ENCODE results near the gene LUM. TPM values are rescaled to one million over a fixed set of nuclear protein-coding genes. Genes with fewer than 3 reads are reported as not detected.
"Not testable (repeated sequence)": the region's sequence is repeated elsewhere in the genome, so short reads cannot be mapped to it uniquely, and the experiment has no call there.

Gene LUM
- total RNA-seq, 2 experiments from 2014 or later: not detected

DNA sequence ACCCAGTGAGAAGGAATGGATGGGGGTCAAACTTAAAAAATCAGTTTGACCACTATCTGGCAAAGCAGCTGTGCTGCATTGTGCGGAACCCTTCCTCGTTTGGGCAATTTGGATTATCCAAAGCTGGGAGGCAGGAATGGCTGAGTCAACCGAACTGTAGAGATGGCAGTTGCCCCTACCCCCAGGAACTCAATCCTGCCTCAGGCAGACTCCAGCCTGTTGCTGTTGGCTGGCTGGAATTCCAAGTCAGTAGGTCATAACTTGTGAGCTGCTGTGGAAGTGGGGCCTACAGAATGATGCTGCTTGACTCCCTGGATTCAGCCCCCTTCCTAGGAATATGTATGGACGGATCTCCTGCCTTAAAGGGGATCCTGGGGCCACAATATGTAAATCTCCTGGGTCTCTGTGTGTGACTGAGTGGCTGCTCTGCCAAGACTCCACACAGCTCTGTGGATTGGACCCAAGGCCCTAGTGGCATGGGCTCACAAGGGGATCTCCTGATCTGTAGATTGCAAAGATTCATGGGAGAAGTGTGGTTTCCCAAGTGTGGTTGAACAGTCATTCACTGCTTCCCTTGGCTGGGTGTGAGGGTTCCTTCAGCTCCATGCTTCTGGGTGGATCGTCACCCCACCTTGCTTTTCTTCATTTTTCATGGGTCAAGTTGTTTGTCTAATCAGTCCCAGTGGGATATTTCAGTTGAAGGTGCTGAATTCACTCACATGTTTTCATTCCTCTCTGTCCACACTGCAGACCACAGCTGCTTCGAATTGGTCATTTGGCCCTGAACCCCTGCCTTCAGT is 19.2 kb downstream of the LUM start:
- Mint-ChIP-seq H3K4me1 (ENCODE audit: low read depth) (no peaks in the 10 kb centered on the region), H3K27ac (no peak overlapping the region), H3K36me3 (ENCODE audit: low read depth) (no peaks in the 10 kb centered on the region), H3K9me3 (peaks cover 23% of the 10 kb centered on the region), H3K27me3 (ENCODE audit: low read depth) (peaks cover 22% of the 10 kb centered on the region), H3K4me3 (no peak overlapping the region)
- CTCF ChIA-PET: no interaction called here
- intact Hi-C loops (cut with micrococcal nuclease): no loop called here
- DNase-seq: no peak

DNA sequence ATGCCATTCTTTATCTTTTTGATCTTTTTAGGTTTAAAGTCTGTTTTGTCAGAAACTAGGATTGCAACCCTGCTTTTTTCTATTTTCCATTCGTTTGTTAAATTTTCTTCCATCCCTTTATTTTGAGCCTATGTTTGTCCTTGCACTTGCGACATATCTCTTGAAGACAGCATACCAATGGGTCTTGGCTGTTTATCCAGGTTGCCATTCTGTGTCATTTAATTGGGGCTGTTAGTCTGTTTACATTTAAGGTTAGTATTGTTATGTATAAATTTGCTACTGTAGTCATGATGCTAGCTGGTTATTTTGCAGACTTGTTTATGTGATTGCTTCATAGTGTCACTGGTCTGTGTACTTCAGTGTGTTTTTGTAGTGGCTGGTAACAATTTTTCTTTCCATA is 21.3 kb downstream of the LUM start:
- H3K4me1 Mint-ChIP-seq (ENCODE audit: low read depth); H3K36me3 Mint-ChIP-seq (ENCODE audit: low read depth); intact Hi-C loops (cut with micrococcal nuclease); H3K27ac Mint-ChIP-seq; H3K4me3 Mint-ChIP-seq; DNase-seq: not testable (repeated sequence)
- peaks cover 23% of the 10 kb centered on the region for H3K9me3 Mint-ChIP-seq
- CTCF ChIA-PET: interaction anchor here (0.6 kb wide), 2 partner anchors 14 to 23 kb away, joined by 3 to 4 read pairs; no protein-coding TSS in a partner anchor
- peaks cover 19% of the 10 kb centered on the region for H3K27me3 Mint-ChIP-seq (ENCODE audit: low read depth)

DNA sequence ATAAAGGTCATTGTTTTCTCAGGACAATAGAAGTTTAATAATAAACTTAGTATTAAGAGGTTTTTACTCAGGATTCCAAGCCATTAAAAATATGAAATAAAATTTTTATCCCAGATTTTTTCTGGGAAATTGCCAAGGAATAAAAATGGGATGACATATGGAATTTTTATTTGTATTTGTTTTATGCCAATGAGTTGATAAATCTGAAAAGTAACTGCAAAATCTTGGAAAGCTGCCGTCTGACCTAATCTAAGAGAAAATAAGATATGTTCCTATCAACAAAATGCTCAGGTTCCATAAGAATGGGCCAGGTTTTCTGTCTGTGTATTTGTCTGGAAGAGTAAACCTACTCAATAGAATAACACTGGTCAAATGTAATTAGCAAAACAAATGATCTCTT is 31.3 kb downstream of the LUM start:
- Mint-ChIP-seq H3K4me1 (ENCODE audit: low read depth) (no peaks in the 10 kb centered on the region), H3K27me3 (ENCODE audit: low read depth) (peaks cover 5% of the 10 kb centered on the region), H3K4me3 (no peak overlapping the region), H3K27ac (no peak overlapping the region), H3K36me3 (ENCODE audit: low read depth) (no peaks in the 10 kb centered on the region), H3K9me3 (no peaks in the 10 kb centered on the region)
- no peak for DNase-seq
- CTCF ChIA-PET: no interaction called here
- intact Hi-C loops (cut with micrococcal nuclease): no loop called here

GRCh38 chr12:91078501-91078900 is 32.8 kb downstream of the LUM start:
- Mint-ChIP-seq H3K9me3 (no peaks in the 10 kb centered on the region), H3K27me3 (ENCODE audit: low read depth) (peaks cover 8% of the 10 kb centered on the region), H3K27ac (no peak overlapping the region), H3K36me3 (ENCODE audit: low read depth) (no peaks in the 10 kb centered on the region), H3K4me1 (ENCODE audit: low read depth) (no peaks in the 10 kb centered on the region), H3K4me3 (no peak overlapping the region)
- CTCF ChIA-PET: no interaction called here
- intact Hi-C loops (cut with micrococcal nuclease): no loop called here
- DNase-seq: no peak

DNA sequence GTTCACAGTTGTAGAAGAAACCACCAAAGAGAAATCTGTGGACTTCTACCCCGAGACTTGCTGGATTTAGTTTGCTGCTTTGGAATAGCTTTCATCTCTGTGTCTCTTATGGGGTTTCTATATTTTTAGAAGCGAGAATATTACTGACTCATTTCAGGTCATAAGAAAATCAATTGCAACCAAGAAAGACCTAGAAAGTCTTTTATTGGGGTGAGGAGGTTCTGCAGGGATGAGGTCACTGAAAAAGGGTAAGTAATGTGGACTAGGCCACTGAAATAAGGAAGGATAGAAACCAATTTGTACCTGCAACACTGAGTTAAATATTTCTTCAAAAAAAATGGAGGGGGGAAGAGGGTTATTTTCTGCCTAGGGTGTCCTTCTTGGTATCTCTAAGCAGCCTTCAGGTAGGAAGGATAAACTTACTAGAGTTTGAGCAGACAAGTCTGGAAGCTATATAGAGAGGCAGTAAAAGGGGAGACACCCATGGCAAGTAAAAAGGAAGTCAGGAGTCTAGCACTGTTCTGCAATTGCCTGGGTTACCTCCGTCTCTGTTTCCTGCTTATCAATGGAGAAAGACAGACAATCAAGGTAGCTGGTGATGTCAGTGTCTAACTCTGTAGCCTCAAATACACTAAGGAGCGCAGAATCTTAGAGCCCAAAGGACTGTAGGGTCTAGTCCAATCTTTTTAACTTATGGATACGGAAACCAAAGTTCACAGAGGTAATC is 33.9 kb downstream of the LUM start:
- Mint-ChIP-seq H3K4me1 (ENCODE audit: low read depth) (no peaks in the 10 kb centered on the region), H3K36me3 (ENCODE audit: low read depth) (no peaks in the 10 kb centered on the region), H3K27ac (no peak overlapping the region), H3K27me3 (ENCODE audit: low read depth) (peaks cover 8% of the 10 kb centered on the region), H3K9me3 (no peaks in the 10 kb centered on the region), H3K4me3 (no peak overlapping the region)
- intact Hi-C loops (cut with micrococcal nuclease): no loop called here
- no peak for DNase-seq
- CTCF ChIA-PET: no interaction called here

DNA sequence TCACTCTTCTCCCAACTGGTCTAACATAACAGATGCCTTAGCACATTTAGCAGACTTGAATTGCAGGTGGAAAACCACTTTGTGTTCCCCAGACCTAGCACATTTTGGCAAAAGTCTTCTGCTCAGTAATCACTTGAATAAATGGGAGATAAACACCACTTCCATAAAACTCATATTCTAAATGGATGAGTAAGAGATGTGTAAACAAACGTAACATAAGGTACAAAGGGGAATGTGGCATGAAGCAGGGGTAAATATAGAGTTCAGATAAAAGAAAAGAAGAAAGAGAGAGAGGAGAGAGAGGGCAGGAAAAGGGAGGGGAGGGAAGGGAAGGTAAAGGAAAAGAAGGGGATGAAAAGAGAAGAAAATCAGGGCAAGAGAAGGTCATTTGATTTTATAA is 36.4 kb downstream of the LUM start:
- no peaks in the 10 kb centered on the region for H3K4me1 Mint-ChIP-seq (ENCODE audit: low read depth)
- H3K36me3 Mint-ChIP-seq (ENCODE audit: low read depth): no peaks in the 10 kb centered on the region
- no peaks in the 10 kb centered on the region for H3K9me3 Mint-ChIP-seq
- peaks cover 5% of the 10 kb centered on the region for H3K27me3 Mint-ChIP-seq (ENCODE audit: low read depth)
- H3K4me3 Mint-ChIP-seq: no peak overlapping the region
- CTCF ChIA-PET: no interaction called here
- intact Hi-C loops (cut with micrococcal nuclease): no loop called here
- no peak overlapping the region for H3K27ac Mint-ChIP-seq
- DNase-seq: no peak

DNA sequence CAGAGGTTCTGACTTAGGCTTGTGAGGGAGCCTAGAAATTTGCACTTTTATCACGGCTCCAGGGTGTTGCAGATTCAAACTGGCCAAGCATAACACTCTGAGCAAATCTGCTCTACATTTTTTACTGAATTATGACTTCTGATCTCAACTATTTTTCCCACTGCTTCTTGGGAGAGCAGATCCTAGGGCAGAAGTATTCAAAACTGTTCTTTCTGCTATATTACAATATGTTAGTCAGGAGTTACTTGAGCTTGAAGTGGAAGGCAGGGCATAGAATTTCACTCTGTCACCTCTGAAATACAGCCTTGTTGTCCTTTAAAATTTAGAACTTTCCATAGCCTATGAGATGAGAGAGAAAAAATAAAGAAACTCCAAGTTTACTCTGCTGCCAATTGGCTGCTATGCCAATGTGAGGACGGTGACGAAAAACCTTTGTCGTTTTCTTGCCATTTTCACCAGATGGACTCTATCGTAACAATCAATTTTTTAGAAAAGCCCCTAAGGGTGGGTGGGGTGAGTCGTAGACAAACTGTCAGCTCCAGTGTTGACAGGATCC is 37.1 kb downstream of the LUM start:
- H3K9me3 Mint-ChIP-seq: no peaks in the 10 kb centered on the region
- H3K4me1 Mint-ChIP-seq (ENCODE audit: low read depth): no peaks in the 10 kb centered on the region
- no peak overlapping the region for H3K27ac Mint-ChIP-seq
- no peak for DNase-seq
- H3K27me3 Mint-ChIP-seq (ENCODE audit: low read depth): peaks cover 5% of the 10 kb centered on the region
- CTCF ChIA-PET: no interaction called here
- H3K4me3 Mint-ChIP-seq: no peak overlapping the region
- H3K36me3 Mint-ChIP-seq (ENCODE audit: low read depth): no peaks in the 10 kb centered on the region
- intact Hi-C loops (cut with micrococcal nuclease): no loop called here

DNA sequence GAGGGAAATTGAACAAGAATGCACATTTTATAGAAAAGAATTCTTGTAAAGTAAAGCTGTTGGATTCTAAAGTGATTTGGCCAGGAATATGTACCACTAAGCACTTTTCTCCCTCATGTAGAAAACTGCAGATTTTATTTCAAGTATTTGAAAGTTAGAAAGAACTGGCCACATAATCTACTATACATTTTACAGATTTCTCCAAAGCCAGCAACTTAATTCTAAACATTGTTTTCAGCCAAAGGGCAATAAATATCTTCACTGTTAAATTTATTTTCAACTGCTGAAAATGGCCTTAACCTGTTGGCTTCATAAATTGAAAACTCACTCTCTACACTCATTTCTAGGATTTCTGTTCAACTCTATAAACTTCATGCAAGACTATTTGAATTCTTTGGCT is 37.9 kb downstream of the LUM start:
- Mint-ChIP-seq H3K27ac (no peak overlapping the region), H3K9me3 (no peaks in the 10 kb centered on the region), H3K4me1 (ENCODE audit: low read depth) (no peaks in the 10 kb centered on the region), H3K27me3 (ENCODE audit: low read depth) (peaks cover 9% of the 10 kb centered on the region), H3K4me3 (no peak overlapping the region), H3K36me3 (ENCODE audit: low read depth) (no peaks in the 10 kb centered on the region)
- DNase-seq: no peak
- CTCF ChIA-PET: no interaction called here
- intact Hi-C loops (cut with micrococcal nuclease): no loop called here

GRCh38 chr12:91072931-91073330 is 38.4 kb downstream of the LUM start:
- Mint-ChIP-seq H3K36me3 (ENCODE audit: low read depth) (no peaks in the 10 kb centered on the region), H3K4me3 (no peak overlapping the region), H3K4me1 (ENCODE audit: low read depth) (no peaks in the 10 kb centered on the region), H3K9me3 (no peaks in the 10 kb centered on the region), H3K27me3 (ENCODE audit: low read depth) (peaks cover 13% of the 10 kb centered on the region), H3K27ac (no peak overlapping the region)
- intact Hi-C loops (cut with micrococcal nuclease): no loop called here
- CTCF ChIA-PET: no interaction called here
- no peak for DNase-seq

DNA sequence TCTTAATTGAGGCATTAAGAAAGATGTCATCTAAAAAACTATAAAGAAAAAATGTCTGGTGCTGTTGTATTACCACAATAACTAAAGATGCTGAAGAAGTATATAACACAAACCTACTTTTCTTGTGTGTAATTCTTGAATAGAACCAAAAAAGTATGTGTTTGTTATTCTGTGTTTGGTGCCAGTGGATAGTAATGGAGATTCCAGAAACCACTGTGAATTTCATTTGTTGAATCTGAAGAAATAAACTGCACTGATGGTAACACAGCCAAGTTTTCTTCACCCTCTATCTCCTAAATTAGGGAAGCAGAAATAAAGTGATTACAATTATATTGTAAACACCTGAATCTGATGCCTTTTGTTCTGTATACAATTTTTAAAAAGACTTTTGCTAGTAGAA is 40.4 kb downstream of the LUM start:
- Mint-ChIP-seq H3K36me3 (ENCODE audit: low read depth) (no peaks in the 10 kb centered on the region), H3K9me3 (no peaks in the 10 kb centered on the region), H3K4me3 (no peak overlapping the region), H3K27me3 (ENCODE audit: low read depth) (peaks cover 13% of the 10 kb centered on the region), H3K27ac (no peak overlapping the region), H3K4me1 (ENCODE audit: low read depth) (no peaks in the 10 kb centered on the region)
- CTCF ChIA-PET: no interaction called here
- DNase-seq: no peak
- intact Hi-C loops (cut with micrococcal nuclease): no loop called here

DNA sequence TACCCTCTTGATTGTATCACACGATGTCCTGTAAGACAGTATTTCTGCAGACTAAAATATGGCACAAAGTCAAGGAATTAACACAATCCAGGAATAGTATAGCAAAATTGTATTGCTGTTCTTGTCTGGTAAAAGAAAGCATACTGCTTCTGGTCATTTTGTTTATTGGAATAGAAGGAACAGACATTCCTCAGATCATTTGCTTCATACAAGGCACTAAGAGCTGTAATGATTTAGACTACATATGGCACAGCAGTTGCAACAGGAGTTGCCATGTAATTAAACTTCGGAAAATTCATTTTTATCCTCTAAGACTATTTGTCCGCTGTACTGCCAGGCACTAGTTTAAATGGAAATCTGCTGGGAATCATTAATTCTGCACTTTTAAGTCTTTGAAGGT is 45.9 kb downstream of the LUM start:
- Mint-ChIP-seq H3K4me3 (no peak overlapping the region), H3K36me3 (ENCODE audit: low read depth) (no peaks in the 10 kb centered on the region), H3K4me1 (ENCODE audit: low read depth) (no peaks in the 10 kb centered on the region), H3K27ac (no peak overlapping the region), H3K27me3 (ENCODE audit: low read depth) (peaks cover 10% of the 10 kb centered on the region), H3K9me3 (no peaks in the 10 kb centered on the region)
- intact Hi-C loops (cut with micrococcal nuclease): no loop called here
- DNase-seq: no peak
- CTCF ChIA-PET: no interaction called here

DNA sequence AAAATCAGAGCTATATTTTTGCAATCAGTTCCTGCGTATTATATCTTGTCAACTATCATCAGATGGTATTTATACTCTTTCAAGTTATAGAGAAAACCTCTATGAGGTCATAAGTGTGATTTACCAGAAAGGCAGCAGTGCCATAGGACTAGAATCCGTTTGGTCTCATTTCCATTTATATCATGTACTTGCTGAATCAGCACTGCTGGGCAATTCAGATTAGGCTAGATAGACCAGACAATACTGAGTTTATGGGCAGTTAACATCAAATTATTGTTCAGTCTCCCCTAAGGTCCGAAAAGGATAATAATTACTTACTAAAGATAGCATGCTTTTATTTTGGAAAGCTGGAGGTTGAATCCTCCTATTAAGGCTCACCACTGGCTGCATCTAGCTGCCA is 46.7 kb downstream of the LUM start:
- Mint-ChIP-seq H3K27ac (no peak overlapping the region), H3K9me3 (no peaks in the 10 kb centered on the region), H3K36me3 (ENCODE audit: low read depth) (no peaks in the 10 kb centered on the region), H3K27me3 (ENCODE audit: low read depth) (peaks cover 10% of the 10 kb centered on the region), H3K4me1 (ENCODE audit: low read depth) (no peaks in the 10 kb centered on the region), H3K4me3 (no peak overlapping the region)
- no peak for DNase-seq
- CTCF ChIA-PET: no interaction called here
- intact Hi-C loops (cut with micrococcal nuclease): no loop called here

DNA sequence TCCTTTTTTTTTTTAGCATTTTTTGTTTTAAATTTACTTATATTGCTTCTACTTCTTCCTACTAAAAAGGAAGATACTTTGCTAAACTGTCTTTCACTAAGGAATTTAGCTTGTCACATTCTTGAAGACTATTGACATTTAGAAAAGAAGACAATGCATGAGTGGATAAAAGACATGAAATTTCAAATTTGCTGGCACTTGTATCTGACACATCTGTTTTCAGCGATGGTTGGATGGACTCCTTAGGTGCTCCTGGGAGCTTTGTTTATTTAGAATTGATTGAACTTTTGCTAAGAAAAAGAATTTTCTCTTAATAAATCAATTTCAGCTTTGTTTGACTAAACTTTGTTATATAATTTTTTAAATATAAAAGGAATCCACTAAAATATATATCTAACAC is 50.2 kb downstream of the LUM start:
- CTCF ChIA-PET: no interaction called here
- Mint-ChIP-seq H3K27ac (no peak overlapping the region), H3K4me1 (ENCODE audit: low read depth) (no peaks in the 10 kb centered on the region)

More for the DNA sequence above, 50.2 kb downstream of the LUM start:
- H3K4me3 Mint-ChIP-seq: no peak overlapping the region
- H3K27me3 Mint-ChIP-seq (ENCODE audit: low read depth): peaks cover 3% of the 10 kb centered on the region
- no peaks in the 10 kb centered on the region for H3K9me3 Mint-ChIP-seq
- no peaks in the 10 kb centered on the region for H3K36me3 Mint-ChIP-seq (ENCODE audit: low read depth)
- intact Hi-C loops (cut with micrococcal nuclease): no loop called here
- DNase-seq: no peak
